GM18858 (cell line): ENCODE data around the gene ASPG.

Experiments used
- ATAC-seq: cut with Tn5 transposase; IDR thresholded peaks from one replicate; pipeline ENCODE4 v1.9.1; 2021; ENCODE audit not compliant: unreplicated experiment

The ASPG gene

GRCh38 chr14:104116288-104116755 is 30.8 kb downstream of the ASPG start:
- no peak for ATAC-seq

- no peak for ATAC-seq
Observed at GRCh38 chr14:104116756-104117340, 31.3 kb downstream of the ASPG start.

- no peak for ATAC-seq
Observed at GRCh38 chr14:104117341-104118005, 32.0 kb downstream of the ASPG start.

GRCh38 chr14:104118006-104118844 is 32.7 kb downstream of the ASPG start:
- ATAC-seq, result no peak

GRCh38 chr14:104119119-104119487 is 33.6 kb downstream of the ASPG start:
- no peak for ATAC-seq

GRCh38 chr14:104119488-104120251 is 34.2 kb downstream of the ASPG start:
- no peak for ATAC-seq

- ATAC-seq, result no peak
Observed at GRCh38 chr14:104120281-104120741, 34.8 kb downstream of the ASPG start.

GRCh38 chr14:104121142-104121541 is 35.6 kb downstream of the ASPG start:
- no peak for ATAC-seq

GRCh38 chr14:104123879-104124278 is 38.4 kb downstream of the ASPG start:
- ATAC-seq, result no peak

GRCh38 chr14:104125011-104125410 is 39.5 kb downstream of the ASPG start:
- ATAC-seq, result no peak

GRCh38 chr14:104126753-104127152 is 41.3 kb downstream of the ASPG start:
- ATAC-seq, result no peak

GRCh38 chr14:104128981-104129380 is 43.5 kb downstream of the ASPG start:
- ATAC-seq, result no peak

GRCh38 chr14:104129556-104129955 is 44.1 kb downstream of the ASPG start:
- no peak for ATAC-seq

GRCh38 chr14:104130974-104131651 is 45.6 kb downstream of the ASPG start:
- ATAC-seq, result no peak

- no peak for ATAC-seq
Observed at GRCh38 chr14:104131968-104132732, 46.6 kb downstream of the ASPG start.

- no peak for ATAC-seq
Observed at GRCh38 chr14:104132981-104133380, 47.5 kb downstream of the ASPG start.

GRCh38 chr14:104133496-104133895 is 48.0 kb downstream of the ASPG start:
- no peak for ATAC-seq

GRCh38 chr14:104134061-104134965 is 48.8 kb downstream of the ASPG start:
- no peak for ATAC-seq
